ENCODE results near the gene MB21D2. TPM values are rescaled to one million over a fixed set of nuclear protein-coding genes. Genes with fewer than 3 reads are reported as not detected.

The MB21D2 gene
- total RNA-seq, 1 donor from 2014 or later = 14.1 TPM

- Mint-ChIP-seq H3K27ac (peak overlapping the region; percentile 25), H3K27me3 (no peaks in the 10 kb centered on the region), H3K4me1 (ENCODE audit: unreplicated experiment) (peaks cover 40% of the 10 kb centered on the region), H3K36me3 (no peaks in the 10 kb centered on the region), H3K4me3 (peak overlapping the region; percentile 13), H3K9me3 (no peaks in the 10 kb centered on the region)
- no peak for TF ChIP-seq CTCF (conservative IDR thresholded peaks at IDR 0.05)
- no peak for DNase-seq (ENCODE audit: extremely low spot score, unreplicated experiment)
These were observed 98.6 kb downstream of the MB21D2 start for GRCh38 chr3:192819001-192819569.

- H3K9me3 Mint-ChIP-seq = no peaks in the 10 kb centered on the region
- peaks cover 40% of the 10 kb centered on the region for H3K4me1 Mint-ChIP-seq (ENCODE audit: unreplicated experiment)
- H3K36me3 Mint-ChIP-seq = no peaks in the 10 kb centered on the region
- H3K27ac Mint-ChIP-seq = peak overlapping the region; percentile 16
- TF ChIP-seq CTCF (conservative IDR thresholded peaks at IDR 0.05) = no peak
- H3K4me3 Mint-ChIP-seq = no peak overlapping the region
- no peaks in the 10 kb centered on the region for H3K27me3 Mint-ChIP-seq
- DNase-seq (ENCODE audit: extremely low spot score, unreplicated experiment) = no peak
These were observed 99.5 kb downstream of the MB21D2 start for GRCh38 chr3:192818126-192818525.

- H3K36me3 Mint-ChIP-seq = no peaks in the 10 kb centered on the region
- H3K27me3 Mint-ChIP-seq = no peaks in the 10 kb centered on the region
- DNase-seq (ENCODE audit: extremely low spot score, unreplicated experiment) = no peak
- no peak for TF ChIP-seq CTCF (conservative IDR thresholded peaks at IDR 0.05)
- H3K4me3 Mint-ChIP-seq = no peak overlapping the region
- H3K9me3 Mint-ChIP-seq = no peaks in the 10 kb centered on the region
- peaks cover 44% of the 10 kb centered on the region for H3K4me1 Mint-ChIP-seq (ENCODE audit: unreplicated experiment)
- peak overlapping the region; percentile 42 for H3K27ac Mint-ChIP-seq
These were observed 100.2 kb downstream of the MB21D2 start for GRCh38 chr3:192817506-192817905.

GRCh38 chr3:192817053-192817452 lies 100.6 kb downstream of the MB21D2 start:
- peaks cover 46% of the 10 kb centered on the region for H3K4me1 Mint-ChIP-seq (ENCODE audit: unreplicated experiment)
- H3K27me3 Mint-ChIP-seq = no peaks in the 10 kb centered on the region

GRCh38 chr3:192816351-192816750 lies 101.3 kb downstream of the MB21D2 start:
- peak; percentile 88 for TF ChIP-seq CTCF (conservative IDR thresholded peaks at IDR 0.05)
- no peaks in the 10 kb centered on the region for H3K27me3 Mint-ChIP-seq
- no peaks in the 10 kb centered on the region for H3K9me3 Mint-ChIP-seq
- H3K4me1 Mint-ChIP-seq (ENCODE audit: unreplicated experiment) = peaks cover 46% of the 10 kb centered on the region
- peak overlapping the region; percentile 48 for H3K27ac Mint-ChIP-seq
- no peak for DNase-seq (ENCODE audit: extremely low spot score, unreplicated experiment)
- H3K36me3 Mint-ChIP-seq = no peaks in the 10 kb centered on the region
- H3K4me3 Mint-ChIP-seq = peak overlapping the region; percentile 57

More at GRCh38 chr3:192817053-192817452, 100.6 kb downstream of the MB21D2 start:
- Mint-ChIP-seq H3K27ac (no peak overlapping the region), H3K4me3 (no peak overlapping the region), H3K36me3 (no peaks in the 10 kb centered on the region), H3K9me3 (no peaks in the 10 kb centered on the region)
- TF ChIP-seq CTCF (conservative IDR thresholded peaks at IDR 0.05) = no peak
- DNase-seq (ENCODE audit: extremely low spot score, unreplicated experiment) = no peak
